Measurements from ENCODE around the gene HOXA13. TPM values are rescaled to one million over a fixed set of nuclear protein-coding genes. Genes with fewer than 3 reads are reported as not detected.

HOXA13 gene
- polyA plus RNA-seq, 1 of the 3 experiments (the other 2 are of a cell fraction), result not detected

- Histone ChIP-seq H2AFZ (ENCODE audit: low read depth) (no peak overlapping the region), H3K79me2 (ENCODE audit: insufficient read depth) (no peaks in the 10 kb centered on the region), H4K20me1 (ENCODE audit: insufficient read depth) (peaks cover 3% of the 10 kb centered on the region; the same call in 1 of the 2 replicates), H3K36me3 (replicated peaks in 1 of 2; ENCODE audit: control insufficient read depth in 1 of 2, insufficient read depth in 2 of 2, low read length in 1 of 2) (no peaks in the 10 kb centered on the region), H3K4me3 (ENCODE audit: low read depth in 2 of 2, low read length in 1 of 2) (no peak overlapping the region), H3K9me3 (no peaks in the 10 kb centered on the region), H3K27ac (ENCODE audit: low read depth in 2 of 2, low read length in 1 of 2) (no peak overlapping the region), H3K9ac (no peak overlapping the region), H3K4me1 (ENCODE audit: control insufficient read depth in 1 of 2, insufficient read depth in 2 of 2, low read depth in 1 of 2, low read length in 1 of 2) (peaks cover 4 to 10% of the 10 kb centered on the region in 2 experiments; a peak in 1 of 4 replicates), H3K27me3 (ENCODE audit: insufficient read depth) (peaks cover 100% of the 10 kb centered on the region), H3K9me2 (no peaks in the 10 kb centered on the region), H3F3A (replicated peaks; ENCODE audit: insufficient read depth) (no peaks in the 10 kb centered on the region), H3K4me2 (no peak overlapping the region)
- 15% methylated on average over 18 of the region's 30 CpGs for WGBS (ENCODE audit: low lambda C conversion rate)
- TF ChIP-seq NFIC (IDR thresholded peaks at IDR 0.05; ENCODE audit: borderline replicate concordance) (no peak), EZH2phosphoT487 (IDR thresholded peaks at IDR 0.05; ENCODE audit: borderline replicate concordance, low read depth) (peak; percentile 68; the same call in 1 of the 2 replicates)
- POLR2A ChIA-PET, result interaction anchor here (0.6 to 1.0 kb wide), 2 partner anchors 12 to 52 kb away, joined by 3 read pairs; no protein-coding TSS in a partner anchor
- no peak for DNase-seq
- CTCF ChIA-PET, result interaction anchor here (0.7 to 10.9 kb wide), 21 partner anchors 8 to 1058 kb away, joined by 3 to 270 read pairs (median 4); partner anchors contain the start of genes HOXA10, HOXA7 and HOXA9
These were observed 50.9 kb downstream of the HOXA13 start for GRCh38 chr7:27148756-27149641.

- Histone ChIP-seq H3K9ac (no peak overlapping the region), H2AFZ (ENCODE audit: low read depth) (no peak overlapping the region), H3K4me3 (ENCODE audit: low read depth in 2 of 2, low read length in 1 of 2) (no peak overlapping the region), H3K27ac (ENCODE audit: low read depth in 2 of 2, low read length in 1 of 2) (no peak overlapping the region), H4K20me1 (ENCODE audit: insufficient read depth) (no peaks in the 10 kb centered on the region), H3K9me3 (no peaks in the 10 kb centered on the region), H3K36me3 (replicated peaks in 1 of 2; ENCODE audit: control insufficient read depth in 1 of 2, insufficient read depth in 2 of 2, low read length in 1 of 2) (no peaks in the 10 kb centered on the region), H3K9me2 (no peaks in the 10 kb centered on the region), H3K27me3 (ENCODE audit: insufficient read depth) (peaks cover 100% of the 10 kb centered on the region), H3K4me2 (no peak overlapping the region), H3K79me2 (ENCODE audit: insufficient read depth) (no peaks in the 10 kb centered on the region), H3K4me1 (ENCODE audit: control insufficient read depth in 1 of 2, insufficient read depth in 2 of 2, low read depth in 1 of 2, low read length in 1 of 2) (peaks cover 12 to 18% of the 10 kb centered on the region in 2 experiments; a peak in 1 of 4 replicates), H3F3A (replicated peaks; ENCODE audit: insufficient read depth) (no peaks in the 10 kb centered on the region)
- POLR2A ChIA-PET, result no interaction called here
- DNase-seq, result peak; percentile 36
- 19% methylated on average over 26 of the region's 28 CpGs for WGBS (ENCODE audit: low lambda C conversion rate)
- TF ChIP-seq TCF12 (IDR thresholded peaks at IDR 0.05) (no peak), MAX (IDR thresholded peaks at IDR 0.05; ENCODE audit: low read depth) (no peak), GABPA (IDR thresholded peaks at IDR 0.05; ENCODE audit: low read depth) (no peak), MEF2A (IDR thresholded peaks at IDR 0.05; ENCODE audit: borderline replicate concordance, low read depth) (no peak), SIN3A (IDR thresholded peaks at IDR 0.05; ENCODE audit: borderline replicate concordance, low read depth, low read length) (no peak), USF2 (IDR thresholded peaks at IDR 0.05; ENCODE audit: borderline replicate concordance, low read depth, low read length) (no peak), CTCF (IDR thresholded peaks at IDR 0.05) (no peak), REST (IDR thresholded peaks at IDR 0.05; ENCODE audit: low read depth, low read length) (no peak), FOXM1 (IDR thresholded peaks at IDR 0.05; ENCODE audit: low read depth) (no peak), FOXJ3 (CRISPR knock-in tag; IDR thresholded peaks at IDR 0.05) (no peak), RXRA (IDR thresholded peaks at IDR 0.05; ENCODE audit: borderline replicate concordance, low read depth) (no peak), JUND (IDR thresholded peaks at IDR 0.05) (no peak), YY1 (IDR thresholded peaks at IDR 0.05; ENCODE audit: low read depth) (no peak), EP300 (IDR thresholded peaks at IDR 0.05; ENCODE audit: borderline replicate concordance in 1 of 2, low read depth in 1 of 2, low read length in 1 of 2) (no peak), GATA2 (CRISPR knock-in tag; IDR thresholded peaks at IDR 0.05) (no peak), ELF1 (IDR thresholded peaks at IDR 0.05) (no peak), RAD21 (IDR thresholded peaks at IDR 0.05; ENCODE audit: low read length) (no peak)
- CTCF ChIA-PET, result interaction anchor here (0.7 to 10.9 kb wide), 10 partner anchors 11 to 778 kb away, joined by 3 to 270 read pairs (median 4); partner anchors contain the start of genes HOXA10 and HOXA7
These were observed 51.7 kb downstream of the HOXA13 start for GRCh38 chr7:27148031-27148755.

All from SK-N-SH (cell line).